HG02943 (cell line): Measurements from ENCODE around the gene SPRYD3.

Source experiments
- ATAC-seq: cut with Tn5 transposase; IDR thresholded peaks from one replicate; pipeline ENCODE4 v1.9.1; 2021; ENCODE audit warnings: mild to moderate bottlenecking, low read depth, moderate library complexity; ENCODE audit not compliant: unreplicated experiment

The SPRYD3 gene

GRCh38 chr12:53052419-53053217, 26.6 kb downstream of the SPRYD3 start:
- ATAC-seq, result no peak

- ATAC-seq, result no peak
Measured at GRCh38 chr12:53051881-53052412, 27.2 kb downstream of the SPRYD3 start.

- no peak for ATAC-seq
Measured at GRCh38 chr12:53051058-53051880, 27.9 kb downstream of the SPRYD3 start.

GRCh38 chr12:53050426-53051057, 28.6 kb downstream of the SPRYD3 start:
- no peak for ATAC-seq

- ATAC-seq, result no peak
Measured at GRCh38 chr12:53049571-53050318, 29.4 kb downstream of the SPRYD3 start, which contains the start of gene TNS2. Gene TNS2, plus strand, starts transcription at chr12:53050065. Its CDS starts 121 bp downstream, at chr12:53050186.

GRCh38 chr12:53048780-53049401, 30.3 kb downstream of the SPRYD3 start:
- no peak for ATAC-seq

GRCh38 chr12:53048033-53048779, 31.0 kb downstream of the SPRYD3 start:
- ATAC-seq, result no peak

GRCh38 chr12:53047221-53048032, 31.8 kb downstream of the SPRYD3 start:
- ATAC-seq, result peak; percentile 62

- ATAC-seq, result peak; percentile 20
Measured at GRCh38 chr12:53046655-53047220, 32.5 kb downstream of the SPRYD3 start.

- no peak for ATAC-seq
Measured at GRCh38 chr12:53045696-53046045, 33.5 kb downstream of the SPRYD3 start.

- ATAC-seq, result no peak
Measured at GRCh38 chr12:53044896-53045695, 34.1 kb downstream of the SPRYD3 start.

GRCh38 chr12:53044052-53044581, 35.1 kb downstream of the SPRYD3 start:
- no peak for ATAC-seq

GRCh38 chr12:53042607-53043454, 36.4 kb downstream of the SPRYD3 start:
- ATAC-seq, result no peak

GRCh38 chr12:53039851-53040250, 39.3 kb downstream of the SPRYD3 start:
- no peak for ATAC-seq

- no peak for ATAC-seq
Measured at GRCh38 chr12:53036802-53037201, 42.4 kb downstream of the SPRYD3 start.

- no peak for ATAC-seq
Measured at GRCh38 chr12:53034459-53034858, 44.7 kb downstream of the SPRYD3 start.
